ENCODE data around the gene DHX58. TPM values are rescaled to one million over a fixed set of nuclear protein-coding genes. Genes with fewer than 3 reads are reported as not detected.

Gene DHX58
- total RNA-seq, 1 donor from 2014 or later, result 3.1 TPM

DNA sequence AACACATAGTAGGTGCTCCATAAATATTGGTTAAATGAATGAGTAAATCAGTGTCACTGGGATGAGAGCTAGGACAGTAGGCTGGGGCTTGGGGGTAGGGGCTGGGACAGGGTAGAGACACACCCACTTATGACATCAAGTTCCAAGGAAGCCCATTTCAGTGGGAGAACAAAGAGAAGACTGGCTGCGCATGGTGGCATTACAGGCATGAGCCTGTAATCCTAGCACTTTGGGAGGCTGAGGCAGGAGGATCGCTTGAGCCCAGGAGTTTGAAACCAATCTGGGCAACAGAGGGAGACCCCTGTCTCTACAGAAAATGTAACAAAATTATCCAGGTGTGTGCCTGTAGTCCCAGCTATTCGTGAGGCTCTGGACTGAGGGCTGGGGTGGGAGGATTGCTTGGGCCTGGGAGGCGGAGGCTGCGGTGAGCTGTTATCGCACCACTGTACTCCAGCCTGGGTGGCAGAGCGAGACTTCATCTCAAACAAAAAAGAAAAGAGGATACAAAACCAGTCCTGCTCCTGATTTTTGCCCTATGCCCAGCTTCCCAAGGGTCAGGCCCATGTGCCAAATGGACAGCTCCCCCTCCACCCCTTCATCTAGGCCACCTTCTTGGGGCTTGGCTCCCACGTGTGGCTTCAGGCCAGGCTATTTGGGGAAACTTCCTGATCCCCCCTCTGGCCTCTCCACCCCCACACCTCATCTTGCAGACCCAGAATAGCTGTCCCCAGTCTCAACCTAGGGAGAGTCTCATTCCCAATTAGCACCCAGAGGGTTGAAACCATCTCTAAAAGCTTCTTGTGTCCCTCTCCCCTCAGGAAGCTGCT, 21.3 kb downstream of the DHX58 start:
- no peaks in the 10 kb centered on the region for H3K36me3 ChIP-seq
- intact Hi-C loops (cut with micrococcal nuclease), result no loop called here
- H3K27me3 ChIP-seq (ENCODE audit: low read depth), result peaks cover 54% of the 10 kb centered on the region
- no peak for DNase-seq
- TF ChIP-seq CTCF (IDR thresholded peaks at IDR 0.05; ENCODE audit: borderline replicate concordance), result no peak
- H3K4me1 ChIP-seq, result no peaks in the 10 kb centered on the region
- H3K9me3 ChIP-seq (replicated peaks), result no peaks in the 10 kb centered on the region
- H3K4me3 ChIP-seq, result no peak overlapping the region
- H3K27ac ChIP-seq (replicated peaks), result no peak overlapping the region

DNA sequence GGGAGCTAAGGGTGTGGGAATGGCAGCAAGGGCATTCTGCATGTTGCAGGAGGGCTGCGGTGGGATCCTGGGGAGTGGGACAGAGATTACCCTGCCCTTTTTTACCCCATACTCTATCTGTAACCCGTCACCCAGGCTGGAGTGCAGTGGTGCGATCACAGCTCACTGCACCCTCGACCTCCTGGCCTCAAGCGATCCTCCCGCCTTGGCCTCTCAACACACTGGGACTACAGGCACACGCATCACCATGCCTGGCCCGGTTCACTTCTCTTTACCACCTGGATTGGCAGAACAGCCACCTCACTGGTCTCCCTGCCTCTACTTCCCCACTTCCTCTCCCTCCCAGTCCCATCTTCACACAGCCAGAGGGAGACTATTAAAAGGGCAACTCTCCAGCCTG, 23.8 kb downstream of the DHX58 start:
- peaks cover 56% of the 10 kb centered on the region for H3K27me3 ChIP-seq (ENCODE audit: low read depth)
- no peaks in the 10 kb centered on the region for H3K4me1 ChIP-seq
- no peaks in the 10 kb centered on the region for H3K36me3 ChIP-seq
- H3K4me3 ChIP-seq, result no peak overlapping the region
- TF ChIP-seq CTCF (IDR thresholded peaks at IDR 0.05; ENCODE audit: borderline replicate concordance), result no peak
- intact Hi-C loops (cut with micrococcal nuclease), result no loop called here
- no peaks in the 10 kb centered on the region for H3K9me3 ChIP-seq (replicated peaks)
- DNase-seq, result no peak
- H3K27ac ChIP-seq (replicated peaks), result no peak overlapping the region

DNA sequence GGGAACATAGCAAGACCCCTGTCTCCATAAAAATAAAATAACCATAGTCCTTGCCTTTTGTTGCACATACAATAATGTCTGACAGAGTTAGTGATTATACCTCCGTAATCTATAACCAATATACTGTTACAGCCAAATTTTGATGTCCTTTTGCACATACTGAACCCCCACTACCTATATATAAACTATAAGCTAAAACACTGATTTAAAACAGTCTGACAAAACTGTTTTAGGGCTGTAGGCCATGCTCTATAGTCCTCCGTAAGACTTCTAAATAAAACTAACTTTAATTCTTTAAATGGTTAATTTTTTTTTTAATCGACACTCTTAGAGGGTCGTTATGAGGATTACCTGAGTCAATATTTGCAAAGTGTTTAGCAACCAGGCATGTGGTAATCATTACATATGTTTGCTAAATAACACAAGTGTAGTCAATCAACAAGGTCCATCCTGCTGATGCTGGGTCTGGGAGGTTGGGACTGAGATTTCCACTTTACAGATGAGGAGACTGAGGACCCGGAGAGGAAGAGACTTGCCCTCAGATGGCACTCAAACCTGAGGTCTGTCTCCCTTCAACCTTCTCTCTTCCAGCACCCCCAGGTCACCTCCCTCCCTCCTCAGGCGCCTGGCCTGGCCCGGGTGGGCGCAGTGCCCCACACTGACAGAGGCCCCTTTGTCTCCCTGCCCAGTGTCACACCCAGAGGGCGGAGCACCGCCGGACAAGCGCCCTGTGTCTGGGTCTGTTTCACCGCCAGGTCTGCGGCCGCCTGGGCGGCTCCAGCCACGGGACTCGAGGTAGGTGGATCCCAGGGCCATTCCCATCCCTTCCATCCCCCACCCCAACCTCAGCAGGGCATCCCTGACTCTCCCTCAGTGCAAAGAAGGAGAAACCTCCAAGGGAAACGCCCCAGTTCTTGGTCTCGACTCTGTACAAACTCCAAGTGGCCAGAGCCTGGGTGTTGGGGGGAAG, 24.5 kb downstream of the DHX58 start:
- DNase-seq, result no peak
- no peak overlapping the region for H3K27ac ChIP-seq (replicated peaks)
- no peak overlapping the region for H3K4me3 ChIP-seq
- intact Hi-C loops (cut with micrococcal nuclease), result no loop called here
- no peak for TF ChIP-seq CTCF (IDR thresholded peaks at IDR 0.05; ENCODE audit: borderline replicate concordance)
- no peaks in the 10 kb centered on the region for H3K36me3 ChIP-seq
- H3K4me1 ChIP-seq, result no peaks in the 10 kb centered on the region
- no peaks in the 10 kb centered on the region for H3K9me3 ChIP-seq (replicated peaks)
- H3K27me3 ChIP-seq (ENCODE audit: low read depth), result peaks cover 56% of the 10 kb centered on the region

GRCh38 chr17:42087042-42087701, 25.3 kb downstream of the DHX58 start:
- no peak for DNase-seq
- Histone ChIP-seq H3K4me1 (no peaks in the 10 kb centered on the region), H3K27ac (replicated peaks) (no peak overlapping the region), H3K9me3 (replicated peaks) (no peaks in the 10 kb centered on the region), H3K36me3 (no peaks in the 10 kb centered on the region), H3K4me3 (no peak overlapping the region), H3K27me3 (ENCODE audit: low read depth) (peaks cover 56% of the 10 kb centered on the region)
- intact Hi-C loops (cut with micrococcal nuclease), result no loop called here
- TF ChIP-seq CTCF (IDR thresholded peaks at IDR 0.05; ENCODE audit: borderline replicate concordance), result no peak

DNA sequence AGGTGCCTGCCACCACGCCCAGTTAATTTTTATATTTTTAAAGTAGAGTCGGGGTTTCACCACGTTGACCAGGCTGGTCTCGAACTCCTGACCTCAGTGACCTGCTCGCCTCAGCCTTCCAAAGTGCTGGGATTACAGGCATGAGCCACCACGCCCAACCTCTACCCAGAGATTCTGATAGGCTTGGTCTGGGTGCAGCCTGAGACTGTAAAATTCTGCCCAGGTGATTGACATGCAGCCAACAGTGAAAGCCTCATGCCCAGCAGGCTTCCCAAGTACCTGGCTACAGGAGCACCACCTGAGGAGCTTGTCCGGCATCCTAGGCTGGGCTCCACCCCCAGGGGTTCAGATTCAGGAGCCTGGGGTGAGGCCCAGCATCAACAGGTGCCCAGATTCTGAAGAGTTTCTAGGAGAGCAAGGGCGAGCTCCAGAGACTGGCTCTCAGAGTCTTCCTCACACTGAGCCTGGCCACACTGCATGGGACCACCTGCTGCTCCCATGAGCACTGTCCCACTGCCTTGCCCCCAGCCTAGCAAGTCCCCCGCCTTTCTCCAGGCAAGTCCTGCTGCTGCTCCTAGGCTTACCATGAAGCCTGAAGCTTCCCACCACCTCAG, 30.9 kb downstream of the DHX58 start:
- no peaks in the 10 kb centered on the region for H3K36me3 ChIP-seq
- H3K4me1 ChIP-seq, result no peaks in the 10 kb centered on the region
- no peak overlapping the region for H3K4me3 ChIP-seq
- no peaks in the 10 kb centered on the region for H3K9me3 ChIP-seq (replicated peaks)
- intact Hi-C loops (cut with micrococcal nuclease), result no loop called here
- DNase-seq, result no peak
- H3K27ac ChIP-seq (replicated peaks), result no peak overlapping the region
- H3K27me3 ChIP-seq (ENCODE audit: low read depth), result peaks cover 32% of the 10 kb centered on the region
- no peak for TF ChIP-seq CTCF (IDR thresholded peaks at IDR 0.05; ENCODE audit: borderline replicate concordance)

Measured in left ventricle myocardium inferior (tissue), 1 donor.